K562 (cell line): ENCODE measurements around the gene CELA1. TPM values are rescaled to one million over a fixed set of nuclear protein-coding genes. Genes with fewer than 3 reads are reported as not detected.

Experiments
- ATAC-seq: fragments of 200-7000 bp; cut with Tn5 transposase; 3 replicates; pipeline ENCODE4 v1.9.1; 2020; ENCODE audit warnings: moderate library complexity
- BruUV-seq: library from RNA; stranded (reverse); fragments of 400-500 nt; replicated peaks from 2 replicates; lab custom pipeline; 2021; lab: Mats Ljungman, UMichigan
- CTCF ChIA-PET: fragments of 300-600 bp; formaldehyde crosslinking; extraction: SDS; loops from one replicate; lab custom pipeline; 2021; ENCODE audit warnings: low intra/inter-chr PET ratio; lab: Yijun Ruan, JAX
- POLR2A ChIA-PET: fragments of 300-600, 350-650 bp; sonication (Branson Sonifier 250); formaldehyde crosslinking; extraction: SDS; loops from one replicate; lab custom pipeline; 2021; ENCODE audit warnings: antibody characterized with exemption, inconsistent platforms; lab: Yijun Ruan, JAX
- DNase-seq, 4 experiments: peaks; one replicate each; pipeline versions ENCODE4 v3.0.0 to v3.0.0-alpha.2; 2011 to 2018; ENCODE audit warnings: low spot score in 3 of 4, mixed read lengths in 3 of 4; ENCODE audit errors: extremely low read depth in 1 of 4
- FAIRE-seq: peaks from 2 replicates; lab custom pipeline; 2011; peaks lifted over from hg19 to GRCh38; lab: Jason Lieb, UNC
- H2AFZ ChIP-seq: 2 replicates; pipeline ENCODE4 v1.6.0; 2011; ENCODE audit warnings: low read depth, low read length, control low read depth, inconsistent platforms
- H3K27ac ChIP-seq: fragments of 200-600 bp; 3 replicates; pipeline ENCODE4 v1.8.0; 2011; ENCODE audit warnings: low read depth, mild to moderate bottlenecking, control low read depth, inconsistent platforms, low read length, moderate library complexity, mixed read lengths; ENCODE audit errors: extremely low read depth
- H3K27me3 ChIP-seq, 2 experiments: fragments of 300-600 bp in 1 of 2; 2 replicates in 1 of 2; 3 replicates in 1 of 2; pipeline versions ENCODE4 v1.6.0 to v1.8.0; 2011; ENCODE audit warnings: inconsistent platforms in 2 of 2, low read length in 2 of 2, mild to moderate bottlenecking in 1 of 2, mixed read lengths in 1 of 2, moderate library complexity in 1 of 2; ENCODE audit not compliant: control insufficient read depth in 2 of 2, insufficient read depth in 2 of 2
- H3K36me3 ChIP-seq: fragments of 300-600 bp; 3 replicates; pipeline ENCODE4 v1.8.0; 2011; ENCODE audit warnings: mild to moderate bottlenecking, low read length, inconsistent platforms; ENCODE audit not compliant: control insufficient read depth, insufficient read depth
- H3K4me1 ChIP-seq, 2 experiments: fragments of 200-600 bp in 1 of 2; replicated peaks in 1 of 2; 2 replicates in 1 of 2; 3 replicates in 1 of 2; pipeline versions ENCODE4 v1.5.1 to v1.8.0; 2011; ENCODE audit warnings: inconsistent platforms in 2 of 2, low read length in 2 of 2, mild to moderate bottlenecking in 1 of 2, mixed read lengths in 1 of 2, moderate library complexity in 1 of 2; ENCODE audit not compliant: control insufficient read depth in 2 of 2, insufficient read depth in 2 of 2
- H3K4me2 ChIP-seq: 2 replicates; pipeline ENCODE4 v1.6.1; 2011; ENCODE audit warnings: low read length, control low read depth, inconsistent platforms, mixed read lengths; ENCODE audit not compliant: insufficient read depth
- H3K4me3 ChIP-seq: fragments of 200-600 bp; sonication (generic), shearing (Covaris generic); 2 replicates; pipeline ENCODE4 v1.5.1; 2016; ENCODE audit warnings: control low read depth, inconsistent platforms
- H3K79me2 ChIP-seq: fragments of 200-600 bp; 3 replicates; pipeline ENCODE4 v1.8.0; 2011; ENCODE audit warnings: low read length, inconsistent platforms; ENCODE audit not compliant: control insufficient read depth, insufficient read depth
- H3K9ac ChIP-seq, 2 experiments: 2 replicates each; pipeline versions ENCODE4 v1.6.0 to v1.6.1; 2011; ENCODE audit warnings: low read depth in 2 of 2, low read length in 2 of 2, control low read depth in 1 of 2, inconsistent platforms in 1 of 2, mild to moderate bottlenecking in 1 of 2, mixed read lengths in 1 of 2; ENCODE audit not compliant: insufficient read depth in 1 of 2
- H3K9me1 ChIP-seq: one replicate; pipeline ENCODE4 v1.6.0; 2011; ENCODE audit warnings: inconsistent platforms, mild to moderate bottlenecking, low read length, moderate library complexity; ENCODE audit not compliant: control insufficient read depth, insufficient read depth
- H3K9me3 ChIP-seq: replicated peaks from 2 replicates; pipeline ENCODE4 v1.5.1; 2011; ENCODE audit warnings: low read depth, low read length, inconsistent platforms; ENCODE audit not compliant: control insufficient read depth, insufficient read depth
- H4K20me1 ChIP-seq: replicated peaks from 2 replicates; pipeline ENCODE4 v1.6.1; 2011; ENCODE audit warnings: low read length, inconsistent platforms, mixed read lengths; ENCODE audit not compliant: control insufficient read depth, insufficient read depth
- CEBPB ChIP-seq: fragments of 450-650 bp; IDR thresholded peaks from 2 replicates; pipeline ENCODE4 v1.6.1; 2016; ENCODE audit warnings: missing genetic modification characterization, missing compliant biosample characterization
- EGR1 ChIP-seq: fragments of 450-650 bp; conservative IDR thresholded peaks from 2 replicates; pipeline ENCODE4 v1.6.1; 2017; ENCODE audit warnings: mild to moderate bottlenecking
- FOXJ3 ChIP-seq: sonication (generic); formaldehyde crosslinking; IDR thresholded peaks from 2 replicates; pipeline ENCODE4 v1.4.0; 2020; ENCODE audit warnings: mild to moderate bottlenecking, missing genetic modification reagents
- KDM4B ChIP-seq, 2 experiments: fragments of 450-650 bp in 1 of 2; sonication (generic) in 1 of 2; IDR thresholded peaks; 2 replicates each; pipeline ENCODE4 v1.6.1; 2016 to 2017; ENCODE audit warnings: borderline replicate concordance in 2 of 2, antibody characterized with exemption in 1 of 2, low read depth in 1 of 2, mild to moderate bottlenecking in 1 of 2
- KHSRP ChIP-seq: fragments of 450-650 bp; IDR thresholded peaks from 2 replicates; pipeline ENCODE4 v1.6.1; 2017
- NR0B1 ChIP-seq: fragments of 450-650 bp; IDR thresholded peaks from one replicate; pipeline ENCODE4 v1.6.1; 2018; ENCODE audit warnings: mild to moderate bottlenecking, moderate library complexity; ENCODE audit not compliant: partially characterized antibody
- U2AF2 ChIP-seq: fragments of 200-400 bp; formaldehyde crosslinking; optimal IDR thresholded peaks from 2 replicates; pipeline ENCODE3; 2017; ENCODE audit warnings: low read depth, mild to moderate bottlenecking, low read length
- VEZF1 ChIP-seq: fragments of 200-800 bp; sonication (Bioruptor generic); IDR thresholded peaks from 2 replicates; pipeline ENCODE4 v1.6.1; 2017; ENCODE audit warnings: missing genetic modification characterization, missing compliant biosample characterization
- WGBS: fragments of 100-300 bp; shearing (Covaris generic); methylation state at CpG from one replicate; pipeline ENCODE4 v1.1.6; 2016; ENCODE audit warnings: low coverage, mixed read lengths; ENCODE audit not compliant: insufficient coverage; ENCODE audit errors: missing lambda C conversion rate; 5-methylcytosine and 5-hydroxymethylcytosine counted together
- in situ Hi-C: fragments of 300-500 bp; cut with MboI; formaldehyde crosslinking; loops from 4 replicates; pipeline ENCODE4 v1.15.0; 2018; ENCODE audit warnings: inconsistent platforms, mixed read lengths
- intact Hi-C: fragments of 100-400 bp; cut with micrococcal nuclease; formaldehyde crosslinking; loops from 2 replicates; pipeline ENCODE4 v1.14.2; 2022
- polyA plus RNA-seq, 8 experiments: library from polyadenylated mRNA; depleted of rRNA in 4 of 8; stranded (reverse) in 5 of 8; unstranded in 3 of 8; fragments of >200 nt; fragmentation: Nextera tagmentation in 2 of 8; fragmentation: Illumina TruSeq in 1 of 8; extraction: Ambion mirVana in 2 of 8; extraction: Trizol in 1 of 8; gene quantifications; 2 replicates each; pipeline versions ENCODE4 v1.2.1 to v1.2.3, GENCODE V29; 2011 to 2014; ENCODE audit warnings: inconsistent platforms in 1 of 8, missing spikeins in 1 of 8
- total RNA-seq, 7 experiments: library from RNA; depleted of rRNA in 6 of 7; stranded (reverse); fragments of >200 nt in 6 of 7; fragmentation: Illumina TruSeq in 2 of 7; extraction: Trizol in 2 of 7; gene quantifications; 2 replicates each; pipeline versions ENCODE4 v1.2.1 to v1.2.3, GENCODE V29; 2011 to 2021; ENCODE audit warnings: low replicate concordance in 1 of 7
- TF ChIP-seq, protein P1 (sequence below): fragments of 450-650 bp; IDR thresholded peaks from 2 replicates; pipeline ENCODE4 v1.6.1; 2017; ENCODE audit warnings: antibody characterized with exemption

The CELA1 gene
- total and polyA plus RNA-seq, 9 of the 15 experiments (the other 6 are each of a cell fraction or from before 2014, with no cell fraction given): 0.06 to 0.27 (median 0.22) TPM; not detected in 6

- no peak for TF ChIP-seq NR0B1
- TF ChIP-seq, all 486 proteins: peak for 0
These were observed 12.9 kb downstream of the CELA1 start (continued) for GRCh38 chr12:51333536-51333935.

DNA sequence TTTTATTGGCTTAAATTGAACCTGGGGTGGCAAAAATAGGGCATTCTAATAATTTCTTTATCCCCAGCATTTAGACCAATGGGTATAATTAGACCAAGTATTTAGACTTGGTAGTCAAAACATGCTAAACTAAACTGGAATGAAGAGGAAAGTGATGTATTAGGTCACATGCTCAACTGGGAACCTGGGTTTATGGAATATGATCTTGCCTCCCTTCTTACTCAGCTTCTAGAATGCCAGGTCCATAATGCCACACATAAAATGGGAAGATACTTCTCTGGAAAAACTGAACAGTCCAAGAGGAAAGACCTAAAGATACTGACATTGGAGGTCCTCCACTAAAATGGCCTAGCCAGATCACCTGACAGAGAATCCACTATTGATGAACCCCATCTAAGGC, 16.3 kb downstream of the CELA1 start:
- intact Hi-C loops (no loop called here), in situ Hi-C loops (no loop called here)
- Histone ChIP-seq H3K9ac (no peak overlapping the region), H4K20me1 (no peaks in the 10 kb centered on the region), H3K9me1 (no peaks in the 10 kb centered on the region), H3K27ac (no peak overlapping the region), H3K27me3 (no peaks in the 10 kb centered on the region), H3K9me3 (no peaks in the 10 kb centered on the region), H3K4me2 (no peak overlapping the region), H3K4me1 (peaks cover 27 to 45% of the 10 kb centered on the region in 2 experiments), H3K36me3 (no peaks in the 10 kb centered on the region), H3K4me3 (no peak overlapping the region), H2AFZ (peak overlapping the region; percentile 95), H3K79me2 (no peaks in the 10 kb centered on the region)
- no peak for FAIRE-seq
- CTCF ChIA-PET: no interaction called here
- BruUV-seq: no TSS peak
- DNase-seq: no peak
- no peak for TF ChIP-seq U2AF2
- POLR2A ChIA-PET: interaction anchor here (0.5 to 1.2 kb wide), 2 partner anchors 9 to 10 kb away, joined by 3 to 5 read pairs; no protein-coding TSS in a partner anchor
- no peak for ATAC-seq

DNA sequence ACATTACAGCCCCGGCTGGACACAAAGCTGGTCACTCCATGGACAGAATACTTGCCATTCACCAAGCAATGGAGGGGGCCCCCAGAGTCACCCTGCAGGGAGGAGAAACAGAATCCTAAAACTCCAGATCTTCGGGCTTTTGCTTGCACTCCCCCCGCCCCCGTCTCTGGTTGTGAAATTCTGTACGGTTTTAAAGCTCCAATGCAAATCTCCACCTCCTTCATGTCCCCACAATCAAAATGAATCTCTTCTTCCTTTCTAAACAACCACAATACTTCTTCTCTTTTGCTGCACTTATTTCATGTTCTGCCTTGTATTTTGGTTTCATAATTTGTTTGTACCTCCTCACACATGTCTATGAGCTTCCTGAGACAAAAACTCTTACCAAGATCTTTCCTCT, 16.7 kb downstream of the CELA1 start:
- TF ChIP-seq KHSRP (no peak), FOXJ3 (no peak), VEZF1 (CRISPR knock-in tag) (peak; percentile 14; the same call in 1 of the 2 replicates), EGR1 (0 out of 2 replicates have a peak, but pooled peaks have one; percentile 16), CEBPB (tag) (peak; percentile 73), KDM4B (IDR thresholded peaks at IDR 0.05; ENCODE audit: borderline replicate concordance in 2 of 2, low read depth in 1 of 2) (no peak)
- TF ChIP-seq, protein P1, sequence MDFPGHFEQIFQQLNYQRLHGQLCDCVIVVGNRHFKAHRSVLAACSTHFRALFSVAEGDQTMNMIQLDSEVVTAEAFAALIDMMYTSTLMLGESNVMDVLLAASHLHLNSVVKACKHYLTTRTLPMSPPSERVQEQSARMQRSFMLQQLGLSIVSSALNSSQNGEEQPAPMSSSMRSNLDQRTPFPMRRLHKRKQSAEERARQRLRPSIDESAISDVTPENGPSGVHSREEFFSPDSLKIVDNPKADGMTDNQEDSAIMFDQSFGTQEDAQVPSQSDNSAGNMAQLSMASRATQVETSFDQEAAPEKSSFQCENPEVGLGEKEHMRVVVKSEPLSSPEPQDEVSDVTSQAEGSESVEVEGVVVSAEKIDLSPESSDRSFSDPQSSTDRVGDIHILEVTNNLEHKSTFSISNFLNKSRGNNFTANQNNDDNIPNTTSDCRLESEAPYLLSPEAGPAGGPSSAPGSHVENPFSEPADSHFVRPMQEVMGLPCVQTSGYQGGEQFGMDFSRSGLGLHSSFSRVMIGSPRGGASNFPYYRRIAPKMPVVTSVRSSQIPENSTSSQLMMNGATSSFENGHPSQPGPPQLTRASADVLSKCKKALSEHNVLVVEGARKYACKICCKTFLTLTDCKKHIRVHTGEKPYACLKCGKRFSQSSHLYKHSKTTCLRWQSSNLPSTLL: no peak
- intact Hi-C loops (no loop called here), in situ Hi-C loops (no loop called here)
- WGBS: 40% methylated on average over 5 of the region's 5 CpGs
- CTCF ChIA-PET: no interaction called here
- no TSS peak for BruUV-seq
- Histone ChIP-seq H3K36me3 (no peaks in the 10 kb centered on the region), H3K4me3 (no peak overlapping the region), H3K27me3 (no peaks in the 10 kb centered on the region), H2AFZ (peak overlapping the region; percentile 95), H3K27ac (no peak overlapping the region), H3K9me1 (no peaks in the 10 kb centered on the region), H3K9me3 (no peaks in the 10 kb centered on the region), H3K4me1 (peaks cover 27 to 48% of the 10 kb centered on the region in 2 experiments), H3K9ac (peak overlapping the region in 1 of 2 experiments; percentile 23; a peak in 1 of 4 replicates), H3K79me2 (no peaks in the 10 kb centered on the region), H4K20me1 (no peaks in the 10 kb centered on the region), H3K4me2 (no peak overlapping the region)
- ATAC-seq (no peak), FAIRE-seq (no peak), DNase-seq (no peak)
- POLR2A ChIA-PET: interaction anchor here (0.5 kb wide), 1 partner anchor 11 kb away, joined by 3 read pairs; no protein-coding TSS in a partner anchor
